ENCODE measurements around the gene KCNIP2. TPM values are rescaled to one million over a fixed set of nuclear protein-coding genes. Genes with fewer than 3 reads are reported as not detected.

The KCNIP2 gene
- total and polyA plus RNA-seq, 4 donors, result 3.9 to 9.0 (median 4.3) TPM; not detected in 1

- no peaks in the 10 kb centered on the region for H3K9me3 ChIP-seq (ENCODE audit: control insufficient read depth, low read length)
- WGBS, 2 donors, result 2 to 3% methylated on average over 50 to 51 of the region's 51 CpGs
- intact Hi-C loops (cut with DNase I), result loop anchor here (2.0 to 5.0 kb wide), 4 partner anchors 177 to 562 kb away; no protein-coding TSS in a partner anchor
- H3K36me3 ChIP-seq (ENCODE audit: control insufficient read depth in 1 of 2, insufficient read depth in 2 of 2, low read length in 1 of 2), result no peaks in the 10 kb centered on the region
- ATAC-seq (ENCODE audit: low FRiP score), result peak; percentile 82
- no peaks in the 10 kb centered on the region for H3K4me1 ChIP-seq (ENCODE audit: control insufficient read depth in 1 of 2, insufficient read depth in 2 of 2, low read length in 2 of 2)
- H3K27ac ChIP-seq (ENCODE audit: low read depth in 1 of 2, low read length in 2 of 2), result no peak overlapping the region
- H3K27me3 ChIP-seq (ENCODE audit: control insufficient read depth in 1 of 2, insufficient read depth in 2 of 2, low read length in 1 of 2), result no peaks in the 10 kb centered on the region
- DNase-seq, result peak; percentile 87 to 95
- H3K4me3 ChIP-seq (ENCODE audit: low read length in 2 of 2), result no peak overlapping the region
Measured at GRCh38 chr10:101779544-101780186, 63.9 kb downstream of the KCNIP2 start.

GRCh38 chr10:101778781-101779543, 64.6 kb downstream of the KCNIP2 start:
- H3K4me1 ChIP-seq (ENCODE audit: control insufficient read depth in 1 of 2, insufficient read depth in 2 of 2, low read length in 2 of 2), result no peaks in the 10 kb centered on the region
- no peaks in the 10 kb centered on the region for H3K27me3 ChIP-seq (ENCODE audit: control insufficient read depth in 1 of 2, insufficient read depth in 2 of 2, low read length in 1 of 2)
- H3K36me3 ChIP-seq (ENCODE audit: control insufficient read depth in 1 of 2, insufficient read depth in 2 of 2, low read length in 1 of 2), result no peaks in the 10 kb centered on the region
- no peaks in the 10 kb centered on the region for H3K9me3 ChIP-seq (ENCODE audit: control insufficient read depth, low read length)
- ATAC-seq (ENCODE audit: low FRiP score) (no peak), DNase-seq (peak; percentile 59 to 79)
- H3K4me3 ChIP-seq (ENCODE audit: low read length in 2 of 2), result no peak overlapping the region
- intact Hi-C loops (cut with DNase I), result no loop called here
- WGBS, 2 donors, result 11 to 12% methylated on average over 57 to 58 of the region's 58 CpGs
- no peak overlapping the region for H3K27ac ChIP-seq (ENCODE audit: low read depth in 1 of 2, low read length in 2 of 2)

- Histone ChIP-seq H3K4me1 (ENCODE audit: control insufficient read depth in 1 of 2, insufficient read depth in 2 of 2, low read length in 2 of 2) (no peaks in the 10 kb centered on the region), H3K4me3 (ENCODE audit: low read length in 2 of 2) (no peak overlapping the region), H3K27me3 (ENCODE audit: control insufficient read depth in 1 of 2, insufficient read depth in 2 of 2, low read length in 1 of 2) (no peaks in the 10 kb centered on the region), H3K27ac (ENCODE audit: low read depth in 1 of 2, low read length in 2 of 2) (no peak overlapping the region), H3K36me3 (ENCODE audit: control insufficient read depth in 1 of 2, insufficient read depth in 2 of 2, low read length in 1 of 2) (no peaks in the 10 kb centered on the region), H3K9me3 (ENCODE audit: control insufficient read depth, low read length) (no peaks in the 10 kb centered on the region)
- ATAC-seq (ENCODE audit: low FRiP score), result no peak
- peak in 1 of 2 donors; percentile 47 for DNase-seq
- intact Hi-C loops (cut with DNase I), result no loop called here
- WGBS, 2 donors, result 79 to 85% methylated on average over 12 of the region's 12 CpGs
Measured at GRCh38 chr10:101778151-101778780, 65.3 kb downstream of the KCNIP2 start.

GRCh38 chr10:101777619-101778145, 65.9 kb downstream of the KCNIP2 start:
- intact Hi-C loops (cut with DNase I), result no loop called here
- 92 to 93% methylated on average over 3 of the region's 3 CpGs for WGBS, 2 donors
- peak in 1 of 2 donors; percentile 44 for DNase-seq
- Histone ChIP-seq H3K4me1 (ENCODE audit: control insufficient read depth in 1 of 2, insufficient read depth in 2 of 2, low read length in 2 of 2) (no peaks in the 10 kb centered on the region), H3K9me3 (ENCODE audit: control insufficient read depth, low read length) (no peaks in the 10 kb centered on the region), H3K4me3 (ENCODE audit: low read length in 2 of 2) (no peak overlapping the region), H3K36me3 (ENCODE audit: control insufficient read depth in 1 of 2, insufficient read depth in 2 of 2, low read length in 1 of 2) (no peaks in the 10 kb centered on the region), H3K27me3 (ENCODE audit: control insufficient read depth in 1 of 2, insufficient read depth in 2 of 2, low read length in 1 of 2) (no peaks in the 10 kb centered on the region), H3K27ac (ENCODE audit: low read depth in 1 of 2, low read length in 2 of 2) (no peak overlapping the region)
- no peak for ATAC-seq (ENCODE audit: low FRiP score)

GRCh38 chr10:101776161-101776817, 67.3 kb downstream of the KCNIP2 start:
- WGBS, 2 donors, result 7 to 9% methylated on average over 31 to 73 of the region's 74 CpGs
- H3K4me3 ChIP-seq (ENCODE audit: low read length in 2 of 2), result no peak overlapping the region
- intact Hi-C loops (cut with DNase I), result no loop called here
- H3K27ac ChIP-seq (ENCODE audit: low read depth in 1 of 2, low read length in 2 of 2), result no peak overlapping the region
- H3K27me3 ChIP-seq (ENCODE audit: control insufficient read depth in 1 of 2, insufficient read depth in 2 of 2, low read length in 1 of 2), result no peaks in the 10 kb centered on the region
- H3K9me3 ChIP-seq (ENCODE audit: control insufficient read depth, low read length), result no peaks in the 10 kb centered on the region
- H3K4me1 ChIP-seq (ENCODE audit: control insufficient read depth in 1 of 2, insufficient read depth in 2 of 2, low read length in 2 of 2), result no peaks in the 10 kb centered on the region
- no peak for ATAC-seq (ENCODE audit: low FRiP score)
- no peak for DNase-seq
- H3K36me3 ChIP-seq (ENCODE audit: control insufficient read depth in 1 of 2, insufficient read depth in 2 of 2, low read length in 1 of 2), result no peaks in the 10 kb centered on the region

Other genes starting within 250 kb of the KCNIP2 start
- gene FBXW4, start 148.6 kb downstream of the KCNIP2 start, total RNA-seq, result 10 to 100 TPM; 71.2 to 74.8 TPM
- gene FBXW4, start 148.6 kb downstream of the KCNIP2 start, polyA plus RNA-seq, result 10 to 100 TPM; 65.2 to 99.9 TPM
- not detected for gene FGF8, start 67.7 kb downstream of the KCNIP2 start, total RNA-seq
- gene FGF8, start 67.7 kb downstream of the KCNIP2 start, polyA plus RNA-seq, result not detected
- gene NPM3, start 60.4 kb downstream of the KCNIP2 start, total RNA-seq, result 10 to 100 TPM; 12.7 to 19.8 TPM
- gene NPM3, start 60.4 kb downstream of the KCNIP2 start, polyA plus RNA-seq, result 10 to 100 TPM; 18.5 to 22.3 TPM
- 100 to 1,000 TPM; 126 to 171 TPM for gene OGA, start 25.4 kb downstream of the KCNIP2 start, total RNA-seq
- gene OGA, start 25.4 kb downstream of the KCNIP2 start, polyA plus RNA-seq, result 10 to 100 TPM; 38.7 to 97.4 TPM
- gene ARMH3, start 212.4 kb upstream of the KCNIP2 start, total RNA-seq, result 10 to 100 TPM; 20.8 to 26.9 TPM
- 10 to 100 TPM in 1 of 2 donors, 1 to 10 TPM in 1; 8.6 to 13.6 TPM for gene ARMH3, start 212.4 kb upstream of the KCNIP2 start, polyA plus RNA-seq
- gene HPS6, start 221.5 kb upstream of the KCNIP2 start, total RNA-seq, result 10 to 100 TPM; 14.4 to 15.0 TPM
- gene HPS6, start 221.5 kb upstream of the KCNIP2 start, polyA plus RNA-seq, result 1 to 10 TPM; 4.3 to 9.0 TPM